GM21447 (cell line): ENCODE results near the gene UBR4.
"Not testable (repeated sequence)": the region's sequence is repeated elsewhere in the genome, so short reads cannot be mapped to it uniquely, and the experiment has no call there.

Source experiments
- ATAC-seq: cut with Tn5 transposase; IDR thresholded peaks from one replicate; pipeline ENCODE4 v1.9.1; 2021; ENCODE audit not compliant: unreplicated experiment

UBR4 gene

DNA sequence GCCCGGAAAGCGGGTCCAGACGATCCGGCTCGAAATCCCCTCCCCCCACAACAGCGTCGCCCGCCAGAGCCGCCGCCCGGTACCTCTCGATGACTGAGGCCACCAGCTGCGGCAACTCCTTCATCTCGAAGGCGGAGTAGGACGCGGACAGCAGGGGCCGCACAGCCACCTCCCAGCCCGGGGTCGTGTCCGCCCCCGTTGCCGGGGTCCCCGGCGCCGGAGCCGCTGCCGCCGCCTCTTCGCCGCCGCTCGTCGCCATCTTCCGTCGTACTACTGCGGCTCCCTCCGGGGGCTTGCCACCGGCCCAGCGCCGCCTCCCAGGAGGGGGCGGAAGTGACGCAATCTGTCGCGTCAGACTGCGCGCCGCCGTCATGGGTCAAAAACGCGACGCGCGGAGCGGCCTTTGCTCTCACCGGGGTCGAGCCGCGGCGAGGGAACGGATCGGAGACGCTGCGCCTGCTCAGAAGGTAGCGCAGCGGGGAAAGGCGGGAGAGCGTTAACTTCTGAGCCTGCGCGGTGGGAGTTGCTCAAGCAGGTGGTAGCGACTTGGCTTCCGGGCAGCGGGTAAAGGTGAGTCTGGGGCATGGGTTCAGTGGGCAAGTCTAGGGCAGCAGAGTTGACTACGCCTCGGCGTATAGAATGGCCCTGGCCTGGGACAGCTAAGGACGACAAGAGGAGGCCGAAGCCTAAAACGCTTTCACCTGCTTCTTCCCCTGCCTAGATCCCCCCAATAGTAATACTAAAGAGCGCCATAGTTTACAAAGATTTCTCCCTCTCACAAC is at the start of gene UBR4:
UBR4 (minus strand) TSS at position 277 of the 782 bp plus-strand sequence; CDS start at position 259, 18 bp downstream.
- ATAC-seq, result peak; percentile 63

DNA sequence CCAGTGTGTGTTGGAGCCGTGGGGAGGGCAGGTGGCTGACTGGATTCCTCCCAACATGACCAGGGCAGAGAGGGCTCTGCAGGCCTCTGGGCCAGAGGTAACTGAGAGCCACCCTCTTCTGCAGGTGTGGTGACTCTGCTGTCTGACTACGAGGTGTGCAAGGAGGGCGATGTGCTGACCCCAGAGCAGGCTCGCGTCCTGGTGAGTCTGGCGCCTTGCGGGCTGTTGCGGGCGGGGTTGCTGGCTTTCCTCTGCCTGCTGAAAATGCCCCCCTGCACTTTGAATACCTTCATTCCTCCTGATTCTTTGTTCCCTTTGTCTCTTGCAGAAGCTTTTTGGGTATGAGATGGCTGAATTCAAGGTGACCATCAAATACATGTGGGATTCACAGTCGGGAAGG is 48.3 kb upstream of the UBR4 start:
- ATAC-seq, result no peak

DNA sequence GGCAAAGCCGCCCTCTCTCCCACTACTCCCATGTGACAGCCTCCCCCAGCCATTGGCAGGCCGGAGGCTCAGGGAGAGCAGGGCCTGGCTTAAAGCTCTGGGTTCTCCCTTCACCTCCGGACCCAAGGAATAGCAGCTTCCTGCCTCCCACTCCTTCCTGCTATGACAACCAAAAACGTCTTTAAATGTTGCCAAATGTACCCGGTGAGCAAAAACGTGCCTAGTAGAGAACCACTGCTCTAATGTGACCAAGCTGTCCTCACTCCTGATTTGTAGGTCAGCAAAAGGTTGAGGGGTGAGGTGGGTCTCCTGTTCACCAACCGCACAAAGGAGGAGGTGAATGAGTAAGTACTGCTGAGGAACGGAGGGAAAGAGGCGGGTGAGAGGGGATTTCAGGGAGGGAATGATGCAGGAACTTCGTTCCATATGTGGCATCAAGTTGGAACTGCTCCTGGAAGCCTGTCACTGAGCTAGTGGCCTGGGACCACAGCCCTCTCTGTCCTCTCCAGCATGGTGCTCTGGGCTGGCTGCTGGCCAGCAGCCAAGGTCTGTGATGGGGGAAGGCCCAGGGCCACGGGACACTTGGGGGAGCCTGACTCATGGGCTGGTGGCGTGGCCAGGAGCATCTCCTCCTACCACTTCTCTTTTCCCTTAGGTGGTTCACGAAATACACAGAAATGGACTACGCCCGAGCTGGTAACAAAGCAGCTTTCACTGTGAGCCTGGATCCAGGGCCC is 47.3 kb upstream of the UBR4 start:
- no peak for ATAC-seq

DNA sequence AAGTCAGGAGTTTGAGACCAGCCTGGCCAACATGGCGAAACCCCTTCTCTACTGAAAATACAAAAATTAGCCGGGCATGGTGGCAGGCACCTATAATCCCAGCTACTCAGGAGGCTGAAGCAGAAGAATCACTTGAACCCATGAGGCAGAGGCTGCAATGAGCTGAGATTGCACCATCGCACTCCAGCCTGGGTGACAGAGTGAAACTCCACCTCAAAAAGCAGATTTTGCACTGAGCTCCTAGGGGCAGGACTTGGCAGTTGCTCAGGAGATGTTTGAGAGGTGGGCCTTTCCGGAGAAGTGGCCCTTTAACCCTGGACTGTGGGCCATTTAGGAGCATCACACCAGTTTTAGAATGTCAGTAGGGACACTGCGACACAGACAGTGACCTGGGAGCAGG is 46.2 kb upstream of the UBR4 start:
- not testable (repeated sequence) for ATAC-seq

DNA sequence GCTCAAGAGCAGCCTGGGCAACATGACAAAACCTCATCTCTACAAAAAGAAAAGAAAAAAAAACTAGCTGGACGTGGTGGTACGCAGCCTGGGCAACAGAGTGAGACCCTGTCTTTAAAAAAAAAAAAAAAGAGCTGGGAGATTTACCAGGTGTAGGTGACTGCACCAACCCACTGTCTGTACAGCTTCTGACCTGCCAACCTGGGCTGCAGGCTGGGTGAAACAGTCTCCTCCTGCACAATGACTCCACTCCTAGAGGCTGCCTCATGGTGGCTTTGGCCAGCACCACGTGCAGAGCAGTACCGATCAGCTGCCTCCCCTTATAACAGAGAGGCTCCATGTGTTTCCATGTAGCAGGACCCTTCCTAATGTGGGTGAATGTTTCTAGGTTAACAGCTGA is 45.2 kb upstream of the UBR4 start:
- ATAC-seq, result no peak

DNA sequence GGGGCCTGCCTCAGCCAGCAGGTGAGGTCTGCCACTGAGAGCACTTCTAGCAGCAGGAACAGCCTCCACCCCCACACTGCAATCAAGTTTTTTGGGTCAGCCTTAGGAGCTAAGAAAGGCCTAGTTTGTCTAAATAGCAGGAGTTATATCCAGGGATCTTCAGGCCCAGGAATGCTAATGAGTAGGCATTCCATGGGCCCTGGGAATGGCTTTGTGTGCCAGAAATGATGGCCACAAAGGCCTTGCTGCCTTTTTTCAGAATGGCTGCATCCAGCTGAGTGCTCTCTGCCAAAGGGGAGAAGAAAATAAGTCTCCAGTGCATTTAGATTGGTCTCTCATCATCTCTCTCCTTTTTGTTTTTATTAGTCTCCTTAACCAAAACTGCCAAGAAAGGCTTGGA is 44.4 kb upstream of the UBR4 start:
- no peak for ATAC-seq

DNA sequence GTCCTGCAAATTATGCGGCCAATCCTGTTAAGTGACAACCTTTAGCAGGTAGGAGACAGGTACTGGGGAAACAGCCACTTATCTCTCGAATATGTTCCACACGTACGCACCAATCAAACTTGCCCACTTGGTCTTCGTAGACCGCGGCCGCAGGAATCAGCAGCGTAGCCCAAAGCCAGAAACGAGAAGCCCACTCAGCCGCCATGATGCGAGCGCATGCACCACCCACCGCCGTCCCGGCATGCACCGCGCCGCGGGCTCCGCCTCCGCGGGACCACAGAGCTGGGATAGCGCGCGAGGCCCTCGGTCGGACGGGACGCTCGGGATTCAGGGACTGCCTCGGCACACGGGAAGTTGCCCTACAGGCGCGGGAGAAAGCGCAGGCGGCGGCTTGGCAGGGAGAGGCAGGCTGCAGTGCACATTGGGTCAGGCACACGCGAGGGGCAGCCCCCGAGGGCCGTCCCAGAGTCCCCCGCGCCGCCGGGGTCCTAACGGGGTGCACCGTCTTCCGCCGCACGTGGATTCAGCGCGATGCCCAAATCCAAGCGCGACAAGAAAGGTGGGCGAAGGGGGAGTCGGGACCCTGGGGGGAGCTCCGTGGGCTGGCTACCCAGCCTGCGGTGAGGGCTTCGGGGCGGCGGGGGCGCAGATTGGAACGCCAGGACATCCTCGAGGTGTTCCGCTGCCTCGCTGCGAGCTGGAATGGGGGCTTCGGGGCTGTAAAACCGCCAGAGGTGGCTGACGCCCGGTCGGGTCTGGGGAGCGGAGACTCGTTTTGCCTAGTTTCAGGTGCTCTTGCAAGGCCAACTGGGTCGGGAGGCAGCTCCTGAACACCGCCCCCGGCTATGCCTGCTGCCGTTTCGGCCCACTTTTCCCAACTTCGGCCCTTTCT is 41.5 kb upstream of the UBR4 start, which contains the start of the genes EMC1 and MRTO4:
EMC1 (minus strand) TSS at position 220 of the 892 bp plus-strand sequence; CDS start at position 205, 15 bp downstream.
MRTO4 (plus strand) TSS at position 501 of the 892 bp plus-strand sequence; CDS start at position 532, 31 bp downstream.
- peak; percentile 71 for ATAC-seq

DNA sequence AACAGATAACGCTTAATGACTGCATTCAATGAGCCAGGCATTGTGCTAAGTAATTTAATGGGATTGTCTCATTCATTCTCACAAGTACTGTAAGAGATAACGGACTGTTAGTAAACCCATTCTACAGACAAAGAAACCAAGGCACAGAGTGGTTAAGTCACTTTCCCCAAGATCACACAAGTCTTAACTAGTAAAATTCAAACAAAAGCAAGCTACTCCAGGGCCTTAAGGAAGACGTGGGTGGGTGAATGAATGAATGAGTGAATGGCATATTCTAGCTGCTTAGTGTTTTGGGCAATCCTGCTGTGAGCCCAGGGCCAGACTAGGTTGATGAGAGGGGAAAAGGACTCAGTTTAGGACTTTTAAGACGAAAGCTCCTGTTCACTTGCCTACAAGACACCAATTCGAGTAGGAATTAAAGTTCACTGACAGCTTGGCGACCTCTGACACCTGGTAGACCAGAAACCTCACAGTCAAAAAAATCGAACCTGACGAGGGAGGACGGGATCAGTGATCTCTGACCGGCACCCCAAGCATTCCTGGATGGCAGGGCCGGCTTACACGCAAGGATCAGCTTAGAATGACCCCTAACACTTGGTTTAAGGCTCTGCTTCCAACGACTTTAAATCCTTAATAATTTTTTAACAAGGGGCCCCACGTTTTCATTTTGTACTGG is 40.7 kb upstream of the UBR4 start:
- ATAC-seq, result no peak

DNA sequence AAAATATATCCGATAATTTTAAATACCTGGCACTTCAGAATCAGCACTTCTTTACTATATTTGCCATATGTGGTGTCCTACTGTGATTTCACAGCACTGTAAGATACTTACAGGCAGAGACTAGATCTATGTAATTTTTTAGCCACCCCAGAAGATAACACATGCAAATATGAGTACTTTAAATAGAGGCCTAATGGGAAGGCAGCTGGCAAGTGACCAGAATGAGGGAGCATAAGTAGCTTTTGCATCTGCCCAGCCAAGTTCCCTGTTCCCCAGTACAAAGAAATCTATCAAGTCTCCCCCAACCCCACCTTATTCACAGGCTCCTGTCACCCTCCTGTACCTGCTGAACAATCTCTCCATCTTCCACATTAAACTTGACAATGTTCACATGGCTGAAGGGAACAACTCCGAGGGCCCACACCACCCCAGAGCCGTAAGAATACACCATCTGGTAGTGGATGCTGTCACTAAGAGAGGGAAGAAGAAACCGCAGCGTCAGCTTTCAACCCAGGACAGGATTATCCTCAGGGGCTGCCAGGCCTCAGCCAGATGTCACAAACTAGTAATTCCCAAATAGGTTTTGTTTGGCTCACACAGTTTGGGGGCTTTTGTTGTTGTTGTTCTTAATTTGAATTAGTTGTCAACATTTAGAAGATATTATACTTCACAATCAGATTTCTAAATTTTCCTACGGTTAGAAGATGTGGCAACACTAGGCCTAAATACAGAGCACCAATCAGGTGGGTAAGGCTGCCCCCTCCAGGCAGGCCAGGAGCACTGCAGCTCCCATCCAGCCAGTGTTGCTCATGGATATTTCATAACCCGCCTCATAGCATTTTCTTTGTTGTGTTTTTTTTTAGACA is 30.8 kb upstream of the UBR4 start:
- ATAC-seq, result no peak

DNA sequence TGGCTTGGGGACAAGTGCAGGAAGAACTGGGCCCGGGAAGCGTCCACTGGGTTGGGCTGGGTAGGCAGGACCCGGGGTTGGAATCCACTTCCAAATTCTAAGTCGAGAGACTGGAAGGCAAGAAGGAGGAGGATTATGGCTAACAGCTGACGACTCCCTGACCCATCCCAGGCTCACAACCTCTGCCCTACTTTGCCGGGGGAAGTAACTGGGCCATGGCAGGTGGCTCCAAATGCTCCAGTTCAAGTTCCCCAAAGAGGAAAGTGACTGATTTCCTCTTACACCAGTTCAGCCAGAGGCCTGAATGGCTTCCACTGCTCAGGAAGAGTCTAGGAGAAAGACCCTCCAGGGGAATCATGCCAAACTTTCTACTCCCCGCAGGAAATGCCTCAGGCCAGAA is 29.8 kb upstream of the UBR4 start:
- no peak for ATAC-seq

DNA sequence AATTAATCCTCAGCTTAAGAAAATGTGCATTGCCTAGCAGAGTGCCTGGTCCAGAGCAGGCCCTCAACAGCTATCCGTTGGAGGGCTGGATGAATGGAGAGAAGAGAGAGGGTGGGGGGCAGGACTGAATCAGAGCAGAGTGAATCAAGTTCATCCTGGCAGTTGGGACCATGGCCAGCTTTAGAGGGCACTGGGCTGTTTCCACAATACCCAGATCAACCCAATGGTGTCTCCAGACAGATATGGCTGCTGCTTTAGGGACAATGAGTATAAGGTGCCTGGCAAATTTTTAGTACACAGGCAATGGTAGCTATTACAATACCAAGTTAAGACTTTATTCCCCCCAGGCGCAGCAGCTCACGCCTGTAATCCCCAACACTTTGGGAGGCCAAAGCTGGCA is 24.2 kb upstream of the UBR4 start:
- no peak for ATAC-seq

DNA sequence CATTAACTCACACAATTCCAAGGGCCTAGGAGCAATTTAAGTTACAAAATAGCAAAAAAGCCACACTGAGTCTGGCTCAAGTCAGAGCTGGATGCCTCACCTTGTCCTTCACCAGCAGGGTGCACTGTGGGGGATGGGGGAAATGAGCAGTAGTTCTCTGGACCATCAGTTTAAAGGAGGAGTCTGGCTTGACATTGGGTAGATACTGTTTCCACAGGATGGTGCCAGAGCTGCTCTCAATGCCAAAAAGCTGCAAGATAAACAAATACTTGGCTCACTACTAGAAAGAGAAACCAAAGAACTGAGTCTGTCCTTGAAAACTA is 22.4 kb upstream of the UBR4 start:
- ATAC-seq, result no peak

DNA sequence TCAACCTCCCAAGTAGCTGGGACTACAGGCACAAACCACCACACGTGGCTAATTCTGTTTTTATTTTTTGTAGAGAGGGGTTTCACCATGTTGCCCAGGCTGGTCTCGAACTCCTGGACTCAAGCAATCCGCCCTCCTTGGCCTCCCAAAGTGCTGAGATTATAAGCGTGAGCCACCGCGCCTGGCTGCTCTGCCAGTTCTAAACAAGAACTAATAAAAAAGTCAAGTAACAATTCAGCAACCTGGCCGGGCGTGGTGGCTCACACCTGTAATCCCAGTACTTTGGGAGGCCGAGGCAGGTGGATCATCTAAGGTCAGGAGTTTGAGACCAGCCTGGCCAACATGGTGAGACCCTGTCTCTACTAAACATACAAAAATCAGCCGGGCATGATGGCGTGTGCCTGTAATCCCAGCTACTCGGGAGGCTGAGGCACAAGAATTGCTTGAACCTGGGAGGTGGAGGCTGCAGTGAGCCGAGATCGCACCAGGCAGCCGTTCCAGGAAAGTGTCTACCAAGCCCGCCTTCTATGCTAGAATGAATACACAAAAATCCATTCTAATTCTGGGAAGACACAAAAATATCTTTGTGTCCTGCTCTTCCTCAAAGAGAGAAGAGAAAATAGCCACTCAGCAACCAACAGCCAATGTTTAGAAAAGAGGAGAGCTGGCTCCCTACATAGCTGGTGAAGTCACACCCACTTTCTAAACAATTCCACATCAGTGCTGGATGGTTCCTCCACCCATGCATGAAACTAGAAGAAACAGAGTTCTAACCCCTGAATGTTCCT is 21.9 kb upstream of the UBR4 start:
- ATAC-seq, result not testable (repeated sequence)

DNA sequence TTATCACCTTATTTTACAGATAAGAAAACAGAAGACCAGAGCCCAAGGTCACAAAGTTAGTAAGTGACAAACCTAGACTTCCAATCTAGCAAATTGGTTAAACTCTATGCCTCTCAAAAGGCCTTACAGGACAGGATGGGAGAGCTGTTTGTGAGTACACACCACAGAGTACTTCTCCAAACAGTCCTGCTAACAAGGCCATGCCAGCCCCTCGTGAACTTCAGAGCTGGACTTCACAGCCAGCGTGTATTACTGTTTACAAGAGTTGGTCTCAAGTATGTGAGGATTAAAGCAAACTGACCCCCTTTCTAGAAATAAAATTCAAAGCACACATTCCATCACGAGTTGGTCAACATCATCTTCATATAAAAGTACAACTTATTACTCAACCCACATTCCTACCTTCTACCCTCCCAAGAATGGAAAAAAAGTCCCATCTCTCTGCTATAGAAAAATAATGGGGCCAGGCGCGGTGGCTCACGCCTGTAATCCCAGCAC is 19.8 kb upstream of the UBR4 start:
- no peak for ATAC-seq

DNA sequence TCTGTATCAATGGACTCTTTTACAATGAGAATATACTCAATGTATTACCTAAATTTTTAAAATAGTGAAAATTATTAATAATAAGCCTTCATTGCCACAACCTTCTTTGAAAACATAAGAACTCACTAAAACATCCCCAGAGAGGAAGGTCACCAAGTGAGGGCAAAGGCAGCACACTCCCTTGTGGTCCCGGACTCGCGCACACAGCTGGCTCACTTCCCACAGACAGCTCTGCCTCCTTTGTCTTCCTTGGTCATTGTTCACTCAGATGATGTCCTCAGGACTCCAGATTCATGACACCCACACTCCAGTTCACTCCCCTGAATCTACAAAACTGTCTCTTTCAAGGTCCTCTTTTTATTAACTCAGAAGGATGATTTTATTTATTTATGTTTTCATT is 19.2 kb upstream of the UBR4 start:
- ATAC-seq, result no peak

DNA sequence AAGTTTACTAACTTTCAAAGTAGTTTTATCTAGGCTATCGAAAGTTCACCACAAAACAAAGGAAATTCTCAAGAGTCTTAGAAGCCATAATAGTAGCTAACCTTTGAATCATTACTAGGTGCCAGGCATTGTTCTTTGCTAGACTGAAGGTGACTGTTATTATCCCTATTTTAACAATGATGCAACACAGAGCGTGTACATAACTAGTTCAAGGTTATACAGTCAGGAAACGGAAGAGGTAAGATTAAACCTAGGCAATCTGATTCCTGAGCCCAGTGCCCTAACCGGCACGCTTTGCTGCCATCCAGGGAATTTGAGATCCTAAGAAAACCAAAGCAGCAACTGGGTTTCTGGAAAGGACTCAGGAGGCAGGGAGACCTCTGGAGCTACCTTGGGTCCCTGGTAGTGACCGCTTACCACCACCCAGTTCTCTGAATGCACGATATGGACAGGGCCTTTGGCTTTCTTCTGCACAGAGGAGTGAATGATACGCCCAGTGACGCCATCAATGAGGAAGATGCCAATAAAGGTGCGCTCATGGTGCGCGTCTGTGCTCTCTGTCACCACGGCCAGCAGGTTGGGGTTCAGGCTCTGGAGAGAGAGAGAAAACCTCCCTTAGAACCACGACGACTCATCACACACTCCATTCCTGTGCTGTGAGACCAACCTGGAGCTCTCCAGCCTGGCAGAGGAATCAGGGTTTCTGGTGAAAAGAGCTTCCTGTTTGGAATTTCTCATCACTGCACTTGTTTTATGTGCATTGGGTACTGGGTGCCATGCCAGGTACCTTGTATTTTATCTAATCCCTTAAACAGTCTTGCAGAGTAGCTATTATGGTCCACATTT is 13.1 kb upstream of the UBR4 start:
- no peak for ATAC-seq

DNA sequence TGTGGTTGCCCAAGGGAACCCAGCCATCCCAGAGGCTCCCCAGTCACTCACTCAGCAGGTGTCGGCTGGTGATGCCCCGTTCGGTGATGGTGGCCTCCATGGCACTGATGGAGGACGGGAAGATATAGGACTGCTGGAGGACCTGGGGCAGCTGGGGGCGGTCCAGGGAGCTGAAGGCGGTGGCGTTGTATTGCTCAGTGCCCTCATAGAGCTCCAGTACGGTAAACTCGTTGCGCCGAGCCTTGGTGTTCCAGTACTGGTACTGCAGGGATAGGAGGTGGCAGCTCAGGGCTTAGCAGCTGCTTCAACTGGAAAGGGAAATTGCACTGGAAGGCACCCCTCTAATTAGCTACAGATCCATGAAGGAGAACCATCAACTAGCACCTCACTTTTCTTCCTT is 12.5 kb upstream of the UBR4 start:
- no peak for ATAC-seq

DNA sequence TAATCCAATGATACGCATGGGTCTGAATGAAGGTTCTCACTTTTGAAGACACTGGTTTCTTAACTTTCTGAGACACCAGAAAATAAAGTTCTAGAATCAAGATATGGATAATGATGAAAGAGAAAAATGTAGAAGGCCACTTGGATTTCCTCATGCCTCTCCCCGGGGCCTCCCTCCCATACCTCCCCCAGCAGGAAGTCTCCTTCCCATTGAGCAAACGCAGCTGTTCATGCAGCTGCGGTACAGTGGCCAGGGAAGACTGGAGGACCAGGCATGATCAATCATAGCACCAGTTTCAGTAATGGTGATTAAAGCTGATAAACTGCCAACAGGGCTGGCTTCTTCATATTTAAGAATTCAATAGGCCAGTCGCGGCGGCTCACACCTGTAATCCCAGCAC is 10.9 kb upstream of the UBR4 start:
- no peak for ATAC-seq
